Activated T-cell treated with anti-CD3 and anti-CD28 coated beads for 1 hour (primary cell): ENCODE results near the gene ABCB6.
"Not testable (repeated sequence)": the region's sequence is repeated elsewhere in the genome, so short reads cannot be mapped to it uniquely, and the experiment has no call there.

Experiments used
- DNase-seq: peaks from one replicate; pipeline ENCODE4 v3.0.0-alpha.2; 2020; ENCODE audit warnings: low read depth

The ABCB6 gene

GRCh38 chr2:219213486-219214071, 5.2 kb downstream of the ABCB6 start:
- no peak for DNase-seq

GRCh38 chr2:219213026-219213415, 5.7 kb downstream of the ABCB6 start:
- no peak for DNase-seq

- no peak for DNase-seq
These were observed 7.8 kb downstream of the ABCB6 start for GRCh38 chr2:219210886-219211362.

GRCh38 chr2:219210196-219210885, 8.4 kb downstream of the ABCB6 start:
- DNase-seq = no peak

GRCh38 chr2:219209236-219210195, 9.2 kb downstream of the ABCB6 start:
- no peak for DNase-seq

GRCh38 chr2:219207884-219208740, 10.6 kb downstream of the ABCB6 start:
- DNase-seq = no peak

- no peak for DNase-seq
These were observed 11.4 kb downstream of the ABCB6 start for GRCh38 chr2:219207134-219207883.

GRCh38 chr2:219206328-219207133, 12.2 kb downstream of the ABCB6 start, which contains the start of gene ZFAND2B:
TSS of gene ZFAND2B (plus strand) at chr2:219206782. CDS start at chr2:219206988, 206 bp downstream.
- peak; percentile 95 for DNase-seq

- no peak for DNase-seq
These were observed 12.8 kb downstream of the ABCB6 start for GRCh38 chr2:219205981-219206327.

- no peak for DNase-seq
These were observed 13.6 kb downstream of the ABCB6 start for GRCh38 chr2:219205165-219205538.

GRCh38 chr2:219204425-219205164, 14.2 kb downstream of the ABCB6 start:
- no peak for DNase-seq

- not testable (repeated sequence) for DNase-seq
These were observed 17.4 kb downstream of the ABCB6 start for GRCh38 chr2:219201331-219201730.

GRCh38 chr2:219200502-219201326, 18.0 kb downstream of the ABCB6 start:
- not testable (repeated sequence) for DNase-seq

- no peak for DNase-seq
These were observed 19.1 kb downstream of the ABCB6 start for GRCh38 chr2:219199470-219200211.

- DNase-seq = no peak
These were observed 19.8 kb downstream of the ABCB6 start for GRCh38 chr2:219198974-219199373.

GRCh38 chr2:219197388-219197787, 21.4 kb downstream of the ABCB6 start:
- DNase-seq = no peak

- no peak for DNase-seq
These were observed 31.9 kb downstream of the ABCB6 start for GRCh38 chr2:219186754-219187456.
